Measurements from ENCODE around the gene DNM3.

DNM3 gene

GRCh38 chr1:171953835-171954234, 112.5 kb downstream of the DNM3 start:
- Mint-ChIP-seq H3K27me3 (ENCODE audit: low read depth, poor library complexity) (no peaks in the 10 kb centered on the region), H3K9me3 (no peaks in the 10 kb centered on the region)

DNA sequence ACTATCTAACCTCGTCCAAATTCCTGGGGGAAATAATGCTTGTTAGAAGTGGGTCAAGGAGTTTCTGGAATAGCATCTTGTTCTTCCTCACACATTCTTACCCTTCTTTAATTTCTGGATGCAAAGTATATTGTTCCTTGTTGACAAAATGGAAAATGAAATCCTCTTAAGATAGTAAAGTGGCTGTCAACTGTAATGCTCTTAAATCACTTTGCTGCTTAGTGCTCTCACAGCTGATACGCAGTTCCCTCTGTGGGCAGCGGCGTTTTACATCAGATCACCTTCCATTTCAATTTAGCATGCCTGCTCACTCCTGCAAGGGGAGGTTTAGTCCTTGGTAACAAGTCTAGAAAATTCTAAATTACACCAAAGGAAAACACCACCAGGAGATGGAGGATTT, 113.1 kb downstream of the DNM3 start:
- Mint-ChIP-seq H3K27me3 (ENCODE audit: low read depth, poor library complexity) (no peaks in the 10 kb centered on the region), H3K9me3 (no peaks in the 10 kb centered on the region), H3K27ac (no peak overlapping the region), H3K4me1 (peaks cover 8% of the 10 kb centered on the region), H3K4me3 (no peak overlapping the region), H3K36me3 (ENCODE audit: low read depth) (no peaks in the 10 kb centered on the region)
- no peak for DNase-seq
- TF ChIP-seq, protein P1, sequence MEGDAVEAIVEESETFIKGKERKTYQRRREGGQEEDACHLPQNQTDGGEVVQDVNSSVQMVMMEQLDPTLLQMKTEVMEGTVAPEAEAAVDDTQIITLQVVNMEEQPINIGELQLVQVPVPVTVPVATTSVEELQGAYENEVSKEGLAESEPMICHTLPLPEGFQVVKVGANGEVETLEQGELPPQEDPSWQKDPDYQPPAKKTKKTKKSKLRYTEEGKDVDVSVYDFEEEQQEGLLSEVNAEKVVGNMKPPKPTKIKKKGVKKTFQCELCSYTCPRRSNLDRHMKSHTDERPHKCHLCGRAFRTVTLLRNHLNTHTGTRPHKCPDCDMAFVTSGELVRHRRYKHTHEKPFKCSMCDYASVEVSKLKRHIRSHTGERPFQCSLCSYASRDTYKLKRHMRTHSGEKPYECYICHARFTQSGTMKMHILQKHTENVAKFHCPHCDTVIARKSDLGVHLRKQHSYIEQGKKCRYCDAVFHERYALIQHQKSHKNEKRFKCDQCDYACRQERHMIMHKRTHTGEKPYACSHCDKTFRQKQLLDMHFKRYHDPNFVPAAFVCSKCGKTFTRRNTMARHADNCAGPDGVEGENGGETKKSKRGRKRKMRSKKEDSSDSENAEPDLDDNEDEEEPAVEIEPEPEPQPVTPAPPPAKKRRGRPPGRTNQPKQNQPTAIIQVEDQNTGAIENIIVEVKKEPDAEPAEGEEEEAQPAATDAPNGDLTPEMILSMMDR (IDR thresholded peaks at IDR 0.05) = no peak

More at GRCh38 chr1:171953835-171954234, 112.5 kb downstream of the DNM3 start:
- Mint-ChIP-seq H3K36me3 (ENCODE audit: low read depth) (no peaks in the 10 kb centered on the region), H3K4me3 (no peak overlapping the region), H3K27ac (no peak overlapping the region), H3K4me1 (peaks cover 8% of the 10 kb centered on the region)
- TF ChIP-seq, protein P1 (IDR thresholded peaks at IDR 0.05) = no peak
- no peak for DNase-seq

- TF ChIP-seq, protein P1 (IDR thresholded peaks at IDR 0.05) = no peak
- no peak for DNase-seq
- Mint-ChIP-seq H3K27ac (no peak overlapping the region), H3K9me3 (no peaks in the 10 kb centered on the region), H3K4me1 (no peaks in the 10 kb centered on the region), H3K36me3 (ENCODE audit: low read depth) (no peaks in the 10 kb centered on the region), H3K27me3 (ENCODE audit: low read depth, poor library complexity) (no peaks in the 10 kb centered on the region), H3K4me3 (no peak overlapping the region)
Observed at GRCh38 chr1:171961861-171962260, 120.6 kb downstream of the DNM3 start.

GRCh38 chr1:171963762-171964161, 122.5 kb downstream of the DNM3 start:
- no peak for DNase-seq
- Mint-ChIP-seq H3K9me3 (no peaks in the 10 kb centered on the region), H3K4me1 (no peaks in the 10 kb centered on the region), H3K36me3 (ENCODE audit: low read depth) (no peaks in the 10 kb centered on the region), H3K27me3 (ENCODE audit: low read depth, poor library complexity) (peaks cover 3% of the 10 kb centered on the region), H3K27ac (no peak overlapping the region), H3K4me3 (no peak overlapping the region)
- TF ChIP-seq, protein P1 (IDR thresholded peaks at IDR 0.05) = no peak

- H3K9me3 Mint-ChIP-seq = no peaks in the 10 kb centered on the region
- H3K4me3 Mint-ChIP-seq = no peak overlapping the region
- no peak for DNase-seq
- H3K36me3 Mint-ChIP-seq (ENCODE audit: low read depth) = no peaks in the 10 kb centered on the region
- H3K27ac Mint-ChIP-seq = no peak overlapping the region
- H3K27me3 Mint-ChIP-seq (ENCODE audit: low read depth, poor library complexity) = peaks cover 7% of the 10 kb centered on the region
- TF ChIP-seq, protein P1 (IDR thresholded peaks at IDR 0.05) = no peak
- H3K4me1 Mint-ChIP-seq = no peaks in the 10 kb centered on the region
Observed at GRCh38 chr1:171965777-171966176, 124.5 kb downstream of the DNM3 start.

DNA sequence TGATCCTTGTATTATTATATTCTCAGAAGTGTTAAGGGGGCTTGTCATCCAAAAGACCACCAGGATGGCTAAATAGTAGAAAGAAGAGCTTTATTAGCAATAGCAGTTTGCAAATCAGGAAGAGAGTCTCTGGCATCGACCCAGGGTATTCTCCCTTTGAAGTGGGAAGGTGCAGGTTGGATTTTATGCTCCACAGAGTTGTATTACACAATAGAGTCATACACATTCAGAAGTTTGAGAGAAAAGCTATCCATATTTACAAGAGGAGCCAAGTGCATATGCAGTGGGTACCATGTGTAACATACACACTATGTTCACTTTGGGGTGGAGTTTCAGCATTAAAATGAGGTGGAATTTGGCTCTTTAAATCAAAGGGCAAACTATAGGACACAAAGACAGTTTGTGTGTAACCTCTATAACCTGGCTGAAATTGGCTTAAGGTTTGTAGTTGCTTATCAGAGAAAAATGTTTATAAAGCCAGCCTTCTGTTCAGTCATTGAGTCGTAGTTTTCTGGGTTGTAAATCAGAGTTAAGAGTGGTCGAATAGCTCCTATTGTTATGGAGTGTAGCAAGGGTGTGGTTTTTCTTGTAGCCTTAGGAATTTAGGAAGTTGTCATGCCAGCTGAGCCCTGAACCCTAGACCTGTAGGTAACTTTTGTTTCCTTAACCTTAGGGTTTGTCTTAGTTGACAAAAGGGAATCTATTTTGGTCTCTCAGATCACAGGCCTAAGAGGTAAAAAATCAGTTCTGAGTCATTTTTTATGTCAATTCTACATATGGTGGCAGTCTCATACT, 125.3 kb downstream of the DNM3 start:
- no peak overlapping the region for H3K27ac Mint-ChIP-seq
- peaks cover 7% of the 10 kb centered on the region for H3K27me3 Mint-ChIP-seq (ENCODE audit: low read depth, poor library complexity)
- TF ChIP-seq, protein P1 (IDR thresholded peaks at IDR 0.05) = no peak
- DNase-seq = no peak
- H3K4me3 Mint-ChIP-seq = no peak overlapping the region
- H3K9me3 Mint-ChIP-seq = no peaks in the 10 kb centered on the region
- H3K36me3 Mint-ChIP-seq (ENCODE audit: low read depth) = no peaks in the 10 kb centered on the region
- H3K4me1 Mint-ChIP-seq = no peaks in the 10 kb centered on the region
